SK-N-SH (cell line): ENCODE data around the gene CCDC24. TPM values are rescaled to one million over a fixed set of nuclear protein-coding genes. Genes with fewer than 3 reads are reported as not detected.

Experiments used
- CTCF ChIA-PET: fragments of 300-600, 350-600 bp; formaldehyde crosslinking; extraction: SDS; loops from one replicate; lab custom pipeline; 2021; lab: Yijun Ruan, JAX
- POLR2A ChIA-PET: fragments of 350-600 bp; sonication (Branson Sonifier 250); formaldehyde crosslinking; extraction: SDS; loops from one replicate; lab custom pipeline; 2020; ENCODE audit warnings: antibody characterized with exemption, inconsistent platforms; lab: Yijun Ruan, JAX
- DNase-seq: peaks from one replicate; pipeline ENCODE4 v3.0.0; 2012
- H2AFZ ChIP-seq: fragments of 200-600 bp; sonication (generic); 2 replicates; pipeline ENCODE4 v1.8.1; 2016; ENCODE audit warnings: antibody characterized with exemption, mild to moderate bottlenecking, low read depth
- H3F3A ChIP-seq: fragments of 200-600 bp; sonication (generic); replicated peaks from 2 replicates; pipeline ENCODE3; 2016; ENCODE audit warnings: antibody characterized with exemption, mild to moderate bottlenecking; ENCODE audit not compliant: insufficient read depth
- H3K27ac ChIP-seq, 2 experiments: fragments of 200-500 bp in 1 of 2; fragments of 200-600 bp in 1 of 2; sonication (Bioruptor generic) in 1 of 2; sonication (generic), shearing (Covaris generic) in 1 of 2; 2 replicates each; pipeline versions ENCODE4 v1.5.1 to v1.6.1; 2014 to 2016; ENCODE audit warnings: low read depth in 2 of 2, inconsistent platforms in 1 of 2, low read length in 1 of 2, mild to moderate bottlenecking in 1 of 2, mixed read lengths in 1 of 2
- H3K27me3 ChIP-seq: fragments of 200-600 bp; sonication (generic), shearing (Covaris generic); 2 replicates; pipeline ENCODE4 v1.6.1; 2016; ENCODE audit warnings: mixed run types; ENCODE audit not compliant: insufficient read depth
- H3K36me3 ChIP-seq, 2 experiments: fragments of 200-500 bp in 1 of 2; fragments of 200-600 bp in 1 of 2; sonication (Bioruptor generic) in 1 of 2; sonication (generic) in 1 of 2; replicated peaks in 1 of 2; 2 replicates each; pipeline versions ENCODE3 to v1.5.1; 2014 to 2016; ENCODE audit warnings: low read length in 1 of 2, mild to moderate bottlenecking in 1 of 2; ENCODE audit not compliant: insufficient read depth in 2 of 2, control insufficient read depth in 1 of 2
- H3K4me1 ChIP-seq, 2 experiments: fragments of 200-500 bp in 1 of 2; fragments of 200-600 bp in 1 of 2; sonication (Bioruptor generic) in 1 of 2; sonication (generic), shearing (Covaris generic) in 1 of 2; 2 replicates each; pipeline versions ENCODE4 v1.5.1 to v1.6.1; 2014 to 2016; ENCODE audit warnings: low read depth in 1 of 2, low read length in 1 of 2, mixed run types in 1 of 2; ENCODE audit not compliant: insufficient read depth in 2 of 2, control insufficient read depth in 1 of 2
- H3K4me2 ChIP-seq: fragments of 200-600 bp; sonication (generic), shearing (Covaris generic); 2 replicates; pipeline ENCODE4 v1.6.1; 2017; ENCODE audit warnings: mixed run types
- H3K4me3 ChIP-seq, 2 experiments: fragments of 200-500 bp in 1 of 2; fragments of 200-600 bp in 1 of 2; sonication (Bioruptor generic) in 1 of 2; sonication (generic), shearing (Covaris generic) in 1 of 2; 2 replicates each; pipeline versions ENCODE4 v1.5.1 to v1.8.1; 2014 to 2016; ENCODE audit warnings: low read depth in 2 of 2, inconsistent platforms in 1 of 2, low read length in 1 of 2, mild to moderate bottlenecking in 1 of 2, mixed read lengths in 1 of 2, moderate library complexity in 1 of 2
- H3K79me2 ChIP-seq: fragments of 200-600 bp; sonication (generic); 2 replicates; pipeline ENCODE4 v1.8.1; 2017; ENCODE audit warnings: mild to moderate bottlenecking; ENCODE audit not compliant: insufficient read depth
- H3K9ac ChIP-seq: fragments of 200-600 bp; sonication (generic); 2 replicates; pipeline ENCODE4 v1.6.1; 2017; ENCODE audit warnings: mixed run types
- H3K9me2 ChIP-seq: fragments of 200-600 bp; sonication (generic); 2 replicates; pipeline ENCODE4 v1.6.1; 2017; ENCODE audit warnings: mixed run types
- H3K9me3 ChIP-seq: fragments of 200-600 bp; sonication (generic); 2 replicates; pipeline ENCODE4 v1.6.1; 2017; ENCODE audit warnings: mixed run types, mild to moderate bottlenecking, moderate library complexity
- H4K20me1 ChIP-seq: fragments of 200-600 bp; sonication (generic); 2 replicates; pipeline ENCODE4 v1.6.1; 2017; ENCODE audit warnings: mild to moderate bottlenecking, mixed run types; ENCODE audit not compliant: insufficient read depth
- EZH2phosphoT487 ChIP-seq: fragments of 200-600 bp; sonication (generic); IDR thresholded peaks from 2 replicates; pipeline ENCODE4 v1.6.1; 2017; ENCODE audit warnings: low read depth, mixed run types, mild to moderate bottlenecking, antibody characterized with exemption, moderate library complexity, borderline replicate concordance
- FOSL2 ChIP-seq: IDR thresholded peaks from 2 replicates; pipeline ENCODE4 v1.4.0; 2012; ENCODE audit warnings: low read depth, mild to moderate bottlenecking, moderate library complexity, borderline replicate concordance
- FOXJ3 ChIP-seq: sonication (generic); formaldehyde crosslinking; IDR thresholded peaks from 2 replicates; pipeline ENCODE4 v1.5.1; 2020; ENCODE audit warnings: mild to moderate bottlenecking, missing genetic modification reagents
- NRF1 ChIP-seq: IDR thresholded peaks from 2 replicates; pipeline ENCODE4 v1.6.1; 2012; ENCODE audit warnings: low read depth, mild to moderate bottlenecking, low read length
- RCOR1 ChIP-seq: fragments of 150-350 bp; IDR thresholded peaks from 2 replicates; pipeline ENCODE4 v1.6.1; 2017; ENCODE audit warnings: antibody characterized with exemption, low read length
- RXRA ChIP-seq: IDR thresholded peaks from 2 replicates; pipeline ENCODE4 v1.4.0; 2012; ENCODE audit warnings: low read depth, mild to moderate bottlenecking, borderline replicate concordance
- SIN3A ChIP-seq: IDR thresholded peaks from 2 replicates; pipeline ENCODE4 v1.6.1; 2012; ENCODE audit warnings: low read depth, mild to moderate bottlenecking, low read length, moderate library complexity, borderline replicate concordance
- SMC3 ChIP-seq: IDR thresholded peaks from 2 replicates; pipeline ENCODE4 v1.6.1; 2012; ENCODE audit warnings: low read depth, low read length, improper control_type of control experiment
- TAF1 ChIP-seq: IDR thresholded peaks from 2 replicates; pipeline ENCODE4 v1.6.1; 2012; ENCODE audit warnings: low read depth, mild to moderate bottlenecking, low read length, moderate library complexity, borderline replicate concordance
- TEAD4 ChIP-seq: IDR thresholded peaks from 2 replicates; pipeline ENCODE4 v1.4.0; 2012; ENCODE audit warnings: mild to moderate bottlenecking, borderline replicate concordance; ENCODE audit not compliant: insufficient read depth
- WGBS: methylation state at CpG from one replicate; pipeline ENCODE4 v1.1.6; 2017; ENCODE audit warnings: low lambda C conversion rate; 5-methylcytosine and 5-hydroxymethylcytosine counted together
- polyA plus RNA-seq, 3 experiments: library from polyadenylated mRNA; depleted of rRNA; stranded (reverse); fragments of >200 nt; gene quantifications; 2 replicates each; pipeline ENCODE4 v1.2.3, GENCODE V29; 2012
- TF ChIP-seq, protein P1 (sequence below): fragments of 200-600 bp; sonication (generic); IDR thresholded peaks from 2 replicates; pipeline ENCODE4 v1.6.1; 2017; ENCODE audit warnings: antibody characterized with exemption, mild to moderate bottlenecking, moderate library complexity
- TF ChIP-seq, protein P2 (sequence below): IDR thresholded peaks from 2 replicates; pipeline ENCODE4; 2012
- TF ChIP-seq, protein P3 (sequence below): fragments of 150-350 bp; IDR thresholded peaks from 2 replicates; pipeline ENCODE4 v1.6.1; 2016; ENCODE audit warnings: mild to moderate bottlenecking, low read depth, low read length
- TF ChIP-seq, protein P4 (sequence below): IDR thresholded peaks from 2 replicates; pipeline ENCODE4 v1.4.0; 2012; ENCODE audit warnings: low read depth, borderline replicate concordance

CCDC24 gene
- polyA plus RNA-seq, 1 of the 3 experiments (the other 2 are of a cell fraction), result 7.5 TPM

DNA sequence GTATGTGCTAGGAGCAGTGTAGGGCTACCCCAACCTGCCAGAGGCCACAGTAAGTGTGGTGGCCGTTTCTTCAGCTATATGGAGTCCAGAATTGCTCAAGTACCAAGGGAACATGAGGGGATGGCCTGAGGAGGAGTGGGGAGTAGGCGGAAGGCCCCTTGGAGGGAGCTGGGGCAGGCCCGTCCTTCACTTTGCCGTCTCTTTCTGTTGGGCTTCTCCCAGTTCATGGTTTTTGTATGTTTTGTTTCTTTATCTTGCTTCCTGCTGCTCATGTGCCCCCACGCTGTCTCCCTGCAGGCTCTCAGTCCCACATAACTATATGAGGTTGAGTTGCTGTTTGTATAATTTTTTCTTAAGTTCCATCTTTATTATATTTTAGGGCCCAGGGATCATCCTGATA, 27.5 kb upstream of the CCDC24 start:
- Histone ChIP-seq H3F3A (peaks cover 5% of the 10 kb centered on the region), H3K4me3 (no peak overlapping the region), H3K9ac (no peak overlapping the region), H3K36me3 (peaks cover 3 to 51% of the 10 kb centered on the region in 2 experiments), H3K4me1 (no peaks in the 10 kb centered on the region), H3K79me2 (no peaks in the 10 kb centered on the region), H4K20me1 (no peaks in the 10 kb centered on the region), H3K9me2 (no peaks in the 10 kb centered on the region), H3K9me3 (no peaks in the 10 kb centered on the region), H2AFZ (no peak overlapping the region), H3K4me2 (no peak overlapping the region), H3K27ac (no peak overlapping the region), H3K27me3 (no peaks in the 10 kb centered on the region)
- no peak for DNase-seq
- POLR2A ChIA-PET, result no interaction called here
- TF ChIP-seq, protein P1, sequence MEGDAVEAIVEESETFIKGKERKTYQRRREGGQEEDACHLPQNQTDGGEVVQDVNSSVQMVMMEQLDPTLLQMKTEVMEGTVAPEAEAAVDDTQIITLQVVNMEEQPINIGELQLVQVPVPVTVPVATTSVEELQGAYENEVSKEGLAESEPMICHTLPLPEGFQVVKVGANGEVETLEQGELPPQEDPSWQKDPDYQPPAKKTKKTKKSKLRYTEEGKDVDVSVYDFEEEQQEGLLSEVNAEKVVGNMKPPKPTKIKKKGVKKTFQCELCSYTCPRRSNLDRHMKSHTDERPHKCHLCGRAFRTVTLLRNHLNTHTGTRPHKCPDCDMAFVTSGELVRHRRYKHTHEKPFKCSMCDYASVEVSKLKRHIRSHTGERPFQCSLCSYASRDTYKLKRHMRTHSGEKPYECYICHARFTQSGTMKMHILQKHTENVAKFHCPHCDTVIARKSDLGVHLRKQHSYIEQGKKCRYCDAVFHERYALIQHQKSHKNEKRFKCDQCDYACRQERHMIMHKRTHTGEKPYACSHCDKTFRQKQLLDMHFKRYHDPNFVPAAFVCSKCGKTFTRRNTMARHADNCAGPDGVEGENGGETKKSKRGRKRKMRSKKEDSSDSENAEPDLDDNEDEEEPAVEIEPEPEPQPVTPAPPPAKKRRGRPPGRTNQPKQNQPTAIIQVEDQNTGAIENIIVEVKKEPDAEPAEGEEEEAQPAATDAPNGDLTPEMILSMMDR, result no peak
- TF ChIP-seq TAF1, result no peak
- TF ChIP-seq RCOR1, result no peak
- TF ChIP-seq NRF1, result no peak
- no peak for TF ChIP-seq FOXJ3 (CRISPR knock-in tag)
- no peak for TF ChIP-seq TEAD4
- TF ChIP-seq, protein P2, sequence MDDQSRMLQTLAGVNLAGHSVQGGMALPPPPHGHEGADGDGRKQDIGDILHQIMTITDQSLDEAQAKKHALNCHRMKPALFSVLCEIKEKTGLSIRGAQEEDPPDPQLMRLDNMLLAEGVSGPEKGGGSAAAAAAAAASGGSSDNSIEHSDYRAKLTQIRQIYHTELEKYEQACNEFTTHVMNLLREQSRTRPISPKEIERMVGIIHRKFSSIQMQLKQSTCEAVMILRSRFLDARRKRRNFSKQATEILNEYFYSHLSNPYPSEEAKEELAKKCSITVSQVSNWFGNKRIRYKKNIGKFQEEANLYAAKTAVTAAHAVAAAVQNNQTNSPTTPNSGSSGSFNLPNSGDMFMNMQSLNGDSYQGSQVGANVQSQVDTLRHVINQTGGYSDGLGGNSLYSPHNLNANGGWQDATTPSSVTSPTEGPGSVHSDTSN, result no peak
- TF ChIP-seq, protein P3, sequence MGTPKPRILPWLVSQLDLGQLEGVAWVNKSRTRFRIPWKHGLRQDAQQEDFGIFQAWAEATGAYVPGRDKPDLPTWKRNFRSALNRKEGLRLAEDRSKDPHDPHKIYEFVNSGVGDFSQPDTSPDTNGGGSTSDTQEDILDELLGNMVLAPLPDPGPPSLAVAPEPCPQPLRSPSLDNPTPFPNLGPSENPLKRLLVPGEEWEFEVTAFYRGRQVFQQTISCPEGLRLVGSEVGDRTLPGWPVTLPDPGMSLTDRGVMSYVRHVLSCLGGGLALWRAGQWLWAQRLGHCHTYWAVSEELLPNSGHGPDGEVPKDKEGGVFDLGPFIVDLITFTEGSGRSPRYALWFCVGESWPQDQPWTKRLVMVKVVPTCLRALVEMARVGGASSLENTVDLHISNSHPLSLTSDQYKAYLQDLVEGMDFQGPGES, result no peak
- TF ChIP-seq SIN3A, result no peak
- TF ChIP-seq FOSL2, result no peak
- no peak for TF ChIP-seq EZH2phosphoT487
- TF ChIP-seq, protein P4, sequence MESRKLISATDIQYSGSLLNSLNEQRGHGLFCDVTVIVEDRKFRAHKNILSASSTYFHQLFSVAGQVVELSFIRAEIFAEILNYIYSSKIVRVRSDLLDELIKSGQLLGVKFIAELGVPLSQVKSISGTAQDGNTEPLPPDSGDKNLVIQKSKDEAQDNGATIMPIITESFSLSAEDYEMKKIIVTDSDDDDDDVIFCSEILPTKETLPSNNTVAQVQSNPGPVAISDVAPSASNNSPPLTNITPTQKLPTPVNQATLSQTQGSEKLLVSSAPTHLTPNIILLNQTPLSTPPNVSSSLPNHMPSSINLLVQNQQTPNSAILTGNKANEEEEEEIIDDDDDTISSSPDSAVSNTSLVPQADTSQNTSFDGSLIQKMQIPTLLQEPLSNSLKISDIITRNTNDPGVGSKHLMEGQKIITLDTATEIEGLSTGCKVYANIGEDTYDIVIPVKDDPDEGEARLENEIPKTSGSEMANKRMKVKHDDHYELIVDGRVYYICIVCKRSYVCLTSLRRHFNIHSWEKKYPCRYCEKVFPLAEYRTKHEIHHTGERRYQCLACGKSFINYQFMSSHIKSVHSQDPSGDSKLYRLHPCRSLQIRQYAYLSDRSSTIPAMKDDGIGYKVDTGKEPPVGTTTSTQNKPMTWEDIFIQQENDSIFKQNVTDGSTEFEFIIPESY, result no peak
- TF ChIP-seq SMC3, result no peak
- no peak for TF ChIP-seq RXRA
- CTCF ChIA-PET, result interaction anchor here (1.1 to 1.2 kb wide), 2 partner anchors 26 to 29 kb away, joined by 3 read pairs; no protein-coding TSS in a partner anchor
- WGBS, result 83% methylated on average over 5 of the region's 5 CpGs
